Fibroblast of the aortic adventitia (primary cell): ENCODE results near the gene ZNF467. TPM values are rescaled to one million over a fixed set of nuclear protein-coding genes. Genes with fewer than 3 reads are reported as not detected.

Experiments
- DNase-seq: peaks from one replicate; pipeline ENCODE4 v3.0.0-alpha.2; 2010; ENCODE audit warnings: low read depth
- H3K4me3 ChIP-seq: 2 replicates; pipeline ENCODE4 v1.5.1; 2011; ENCODE audit warnings: low read depth, mild to moderate bottlenecking, control low read depth, low read length, moderate library complexity
- total RNA-seq: library from RNA; depleted of rRNA; stranded (reverse); fragments of >200 nt; gene quantifications from 2 replicates; pipeline ENCODE4 v1.2.3, GENCODE V29; 2012; ENCODE audit warnings: low replicate concordance
- TF ChIP-seq, protein P1 (sequence below): IDR thresholded peaks from 2 replicates; pipeline ENCODE4 v1.5.1; 2011; ENCODE audit warnings: mild to moderate bottlenecking, low read length, control low read depth, inconsistent platforms; ENCODE audit not compliant: insufficient read depth

ZNF467 gene
- total RNA-seq, 1 donor = 0.27 TPM

DNA sequence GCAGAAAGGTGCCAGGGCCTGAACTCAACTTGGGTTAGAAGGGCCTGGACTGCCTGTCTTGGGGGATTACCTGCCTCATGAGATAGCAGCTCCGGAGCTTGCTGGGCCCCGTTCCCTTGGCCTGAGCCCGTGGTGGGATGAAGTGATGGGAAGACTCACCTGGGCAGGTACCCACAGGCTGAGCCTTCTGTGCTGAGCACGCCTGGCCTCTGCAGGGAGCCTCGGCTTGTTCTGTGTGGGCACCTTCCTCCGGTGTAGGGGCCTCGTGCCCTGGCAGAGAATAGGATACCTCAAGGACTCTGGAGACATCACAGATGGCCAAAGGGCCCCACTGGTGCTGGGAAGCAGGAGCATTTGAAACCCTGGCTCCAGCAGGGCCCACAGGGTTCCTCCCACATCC lies 4.5 kb downstream of the ZNF467 start:
- TF ChIP-seq, protein P1, sequence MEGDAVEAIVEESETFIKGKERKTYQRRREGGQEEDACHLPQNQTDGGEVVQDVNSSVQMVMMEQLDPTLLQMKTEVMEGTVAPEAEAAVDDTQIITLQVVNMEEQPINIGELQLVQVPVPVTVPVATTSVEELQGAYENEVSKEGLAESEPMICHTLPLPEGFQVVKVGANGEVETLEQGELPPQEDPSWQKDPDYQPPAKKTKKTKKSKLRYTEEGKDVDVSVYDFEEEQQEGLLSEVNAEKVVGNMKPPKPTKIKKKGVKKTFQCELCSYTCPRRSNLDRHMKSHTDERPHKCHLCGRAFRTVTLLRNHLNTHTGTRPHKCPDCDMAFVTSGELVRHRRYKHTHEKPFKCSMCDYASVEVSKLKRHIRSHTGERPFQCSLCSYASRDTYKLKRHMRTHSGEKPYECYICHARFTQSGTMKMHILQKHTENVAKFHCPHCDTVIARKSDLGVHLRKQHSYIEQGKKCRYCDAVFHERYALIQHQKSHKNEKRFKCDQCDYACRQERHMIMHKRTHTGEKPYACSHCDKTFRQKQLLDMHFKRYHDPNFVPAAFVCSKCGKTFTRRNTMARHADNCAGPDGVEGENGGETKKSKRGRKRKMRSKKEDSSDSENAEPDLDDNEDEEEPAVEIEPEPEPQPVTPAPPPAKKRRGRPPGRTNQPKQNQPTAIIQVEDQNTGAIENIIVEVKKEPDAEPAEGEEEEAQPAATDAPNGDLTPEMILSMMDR = no peak
- no peak for DNase-seq
- H3K4me3 ChIP-seq = no peak overlapping the region

DNA sequence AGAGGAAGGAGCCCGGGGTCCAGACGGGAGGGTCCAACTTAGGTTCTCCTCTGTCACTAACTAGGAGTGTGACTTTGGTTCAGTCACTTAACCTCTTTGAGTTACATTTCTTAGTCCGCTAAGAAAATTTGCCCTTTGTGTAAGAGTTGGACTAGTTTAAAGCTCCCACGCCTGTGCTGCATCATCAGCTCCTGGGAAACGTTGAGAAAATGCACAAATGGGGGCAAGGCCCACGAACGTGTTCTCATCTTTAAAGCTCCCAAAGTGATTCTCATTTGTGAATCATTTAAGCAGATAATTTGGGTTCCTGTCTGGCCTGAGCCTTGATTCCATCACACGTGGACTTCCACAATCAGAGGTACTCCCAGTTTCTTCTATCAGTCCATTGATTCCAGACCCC lies 6.3 kb downstream of the ZNF467 start:
- DNase-seq = no peak
- H3K4me3 ChIP-seq = no peak overlapping the region
- TF ChIP-seq, protein P1 = no peak

DNA sequence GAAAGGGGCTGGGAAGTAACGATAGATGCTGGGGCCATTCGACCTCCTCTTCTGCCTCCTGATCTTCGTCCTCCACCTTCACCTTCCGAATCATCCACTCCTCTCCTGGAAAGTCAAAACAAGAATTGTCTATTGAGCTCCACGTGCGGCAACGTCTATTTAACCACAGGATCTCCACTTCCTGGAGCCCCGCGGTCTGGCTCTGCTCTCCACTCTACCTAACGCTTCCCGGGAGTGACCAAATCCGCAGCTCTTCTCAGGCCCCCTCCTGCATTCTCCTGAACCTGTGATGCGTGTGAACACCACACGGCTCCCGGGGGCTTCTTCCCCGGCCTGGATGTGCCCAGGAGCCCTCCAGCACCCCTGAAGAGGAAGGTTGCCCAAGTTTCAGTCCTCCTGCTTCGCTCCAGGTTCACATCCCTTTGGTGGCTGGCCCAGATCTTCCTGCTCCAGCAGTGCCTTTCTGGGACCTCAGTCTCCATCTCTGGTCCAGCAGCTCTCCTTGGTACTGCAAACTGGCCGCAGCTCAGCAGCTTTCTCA lies 7.2 kb downstream of the ZNF467 start:
- no peak overlapping the region for H3K4me3 ChIP-seq
- no peak for DNase-seq
- TF ChIP-seq, protein P1 = no peak

DNA sequence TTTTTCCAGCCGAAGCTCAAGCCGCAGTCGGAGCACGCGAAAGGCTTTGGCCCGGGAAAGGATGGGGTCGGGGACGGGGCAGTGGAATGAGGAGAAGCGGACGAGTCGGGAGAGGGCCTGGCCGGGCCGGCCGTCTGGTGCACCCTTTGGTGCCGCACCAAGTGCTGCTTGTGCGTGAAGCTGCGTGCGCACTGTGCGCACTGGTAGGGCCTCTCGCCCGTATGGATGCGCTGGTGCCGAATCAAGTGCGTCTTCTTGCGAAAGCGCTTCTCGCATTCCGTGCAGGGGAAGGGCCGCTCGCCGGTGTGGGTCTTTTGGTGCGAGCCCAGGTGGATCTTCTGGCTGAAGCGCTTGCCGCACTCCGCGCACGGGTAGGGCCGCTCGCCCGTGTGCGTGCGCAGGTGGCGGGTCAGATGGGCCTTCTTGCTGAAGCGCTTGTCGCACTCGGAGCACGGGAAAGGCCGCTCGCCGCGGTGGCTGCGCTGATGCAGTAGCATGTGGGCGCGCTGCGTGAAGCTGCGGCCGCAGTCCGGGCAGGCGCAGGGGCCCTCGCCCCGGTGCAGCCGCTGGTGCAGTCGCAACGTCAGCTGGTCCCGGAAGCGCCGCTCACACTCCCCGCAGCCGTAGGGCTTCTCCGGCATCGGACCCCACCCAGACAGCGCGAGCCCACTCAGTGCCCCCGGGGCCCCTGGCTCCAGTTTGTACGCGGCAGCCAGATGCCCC lies 7.8 kb downstream of the ZNF467 start:
- no peak for DNase-seq
- TF ChIP-seq, protein P1 = no peak
- H3K4me3 ChIP-seq = no peak overlapping the region

DNA sequence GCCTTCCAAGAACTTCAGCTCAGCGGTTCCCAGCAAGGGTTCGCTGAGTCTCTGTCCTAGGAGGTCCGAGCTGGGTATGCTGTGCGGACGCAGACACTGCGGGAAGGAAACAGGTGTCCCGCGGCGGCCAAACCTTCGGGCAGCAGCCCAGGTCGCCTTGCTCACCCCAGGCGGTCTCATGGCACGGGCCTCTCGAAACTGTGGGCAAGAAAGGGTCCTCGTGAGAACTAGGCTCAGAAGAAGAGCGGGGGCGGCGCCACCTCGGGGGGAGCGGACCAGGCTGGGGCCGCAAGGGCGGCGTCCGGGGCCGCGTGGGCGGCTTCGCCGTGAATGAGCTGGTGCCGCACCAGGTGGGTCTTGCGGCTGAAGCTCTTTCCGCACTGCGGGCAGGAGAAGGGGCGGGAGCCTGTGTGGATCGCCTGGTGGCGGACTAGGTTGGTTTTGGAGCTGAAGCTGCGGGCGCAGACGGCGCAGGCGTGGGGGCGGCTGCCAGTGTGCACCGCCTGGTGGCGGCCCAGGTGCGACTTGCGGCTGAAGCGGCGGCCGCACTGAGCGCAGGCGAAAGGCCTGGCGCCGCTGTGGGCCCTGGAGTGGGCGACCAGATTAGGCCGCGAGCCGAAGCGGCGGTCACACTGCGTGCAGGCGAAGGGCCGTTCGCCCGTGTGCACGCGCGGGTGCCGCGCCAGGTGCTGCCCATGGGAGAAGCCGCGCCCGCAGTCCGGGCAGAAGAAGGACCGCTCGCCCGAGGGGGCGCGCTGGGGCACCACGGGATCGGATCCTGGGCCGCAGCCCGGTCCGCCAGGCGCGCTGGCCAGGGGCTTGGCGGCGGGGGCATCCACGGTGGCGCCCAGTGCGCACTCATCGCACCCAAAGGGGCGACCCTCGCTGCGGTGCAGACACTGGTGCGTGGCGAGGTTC lies 8.6 kb downstream of the ZNF467 start:
- H3K4me3 ChIP-seq = no peak overlapping the region
- TF ChIP-seq, protein P1 = no peak
- no peak for DNase-seq

DNA sequence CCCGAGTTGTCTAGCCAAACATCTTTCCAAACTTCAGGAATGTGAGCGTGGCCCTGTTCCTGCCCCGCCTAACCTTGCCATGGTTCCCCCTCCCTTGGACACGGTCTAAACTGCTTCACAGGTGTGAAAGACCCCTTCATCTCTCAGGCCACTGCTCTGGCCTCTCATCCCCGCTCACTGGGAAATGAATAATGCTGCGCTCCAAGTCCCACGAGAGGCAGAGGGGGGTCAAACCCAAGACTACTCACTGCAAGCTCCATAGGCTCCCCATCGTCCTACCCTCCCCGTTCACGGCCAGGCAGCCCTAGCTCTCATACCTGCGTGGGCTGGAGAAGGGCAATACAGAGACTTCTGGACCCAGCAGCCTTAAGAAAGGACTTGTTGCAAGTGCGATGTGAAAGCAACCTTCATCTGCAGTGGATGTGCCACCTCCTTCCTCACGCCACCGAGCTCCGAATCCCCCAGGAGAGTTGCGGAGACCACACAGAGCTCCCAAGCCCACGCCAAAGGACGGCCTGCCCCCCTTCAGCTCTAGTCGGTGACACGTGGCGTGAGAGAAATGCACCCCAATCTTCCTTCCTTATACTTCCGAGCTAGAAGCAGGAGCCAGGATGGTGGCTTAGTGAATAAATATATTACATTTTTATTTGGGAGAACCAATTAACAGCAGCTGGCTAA lies 9.7 kb downstream of the ZNF467 start:
- no peak overlapping the region for H3K4me3 ChIP-seq
- DNase-seq = no peak
- TF ChIP-seq, protein P1 = no peak
